ENCODE data around the gene PPP6R1. TPM values are rescaled to one million over a fixed set of nuclear protein-coding genes. Genes with fewer than 3 reads are reported as not detected.
A peak's percentile ranks its signal among the peaks of the same experiment; 100 is the strongest.
"Not testable (repeated sequence)": the region's sequence is repeated elsewhere in the genome, so short reads cannot be mapped to it uniquely, and the experiment has no call there.

PPP6R1 gene
- total RNA-seq, 2 donors from 2014 or later, result 49.5 to 112 TPM

GRCh38 chr19:55209693-55210472 lies 48.9 kb downstream of the PPP6R1 start:
- Histone ChIP-seq H3K27ac (no peak overlapping the region), H3K27me3 (replicated peaks; ENCODE audit: insufficient read depth) (peaks cover 4% of the 10 kb centered on the region), H3K4me3 (no peak overlapping the region), H3K36me3 (no peaks in the 10 kb centered on the region), H3K9me3 (no peaks in the 10 kb centered on the region), H3K4me1 (replicated peaks) (no peaks in the 10 kb centered on the region)
- no peak for DNase-seq (ENCODE audit: low spot score)
- 58% methylated on average over 17 of the region's 17 CpGs for WGBS
- intact Hi-C loops (cut with DNase I), result no loop called here
- TF ChIP-seq POLR2A (IDR thresholded peaks at IDR 0.05), result no peak
- TF ChIP-seq CTCF (IDR thresholded peaks at IDR 0.05), result no peak
- no peak for TF ChIP-seq POLR2AphosphoS5 (IDR thresholded peaks at IDR 0.05)

DNA sequence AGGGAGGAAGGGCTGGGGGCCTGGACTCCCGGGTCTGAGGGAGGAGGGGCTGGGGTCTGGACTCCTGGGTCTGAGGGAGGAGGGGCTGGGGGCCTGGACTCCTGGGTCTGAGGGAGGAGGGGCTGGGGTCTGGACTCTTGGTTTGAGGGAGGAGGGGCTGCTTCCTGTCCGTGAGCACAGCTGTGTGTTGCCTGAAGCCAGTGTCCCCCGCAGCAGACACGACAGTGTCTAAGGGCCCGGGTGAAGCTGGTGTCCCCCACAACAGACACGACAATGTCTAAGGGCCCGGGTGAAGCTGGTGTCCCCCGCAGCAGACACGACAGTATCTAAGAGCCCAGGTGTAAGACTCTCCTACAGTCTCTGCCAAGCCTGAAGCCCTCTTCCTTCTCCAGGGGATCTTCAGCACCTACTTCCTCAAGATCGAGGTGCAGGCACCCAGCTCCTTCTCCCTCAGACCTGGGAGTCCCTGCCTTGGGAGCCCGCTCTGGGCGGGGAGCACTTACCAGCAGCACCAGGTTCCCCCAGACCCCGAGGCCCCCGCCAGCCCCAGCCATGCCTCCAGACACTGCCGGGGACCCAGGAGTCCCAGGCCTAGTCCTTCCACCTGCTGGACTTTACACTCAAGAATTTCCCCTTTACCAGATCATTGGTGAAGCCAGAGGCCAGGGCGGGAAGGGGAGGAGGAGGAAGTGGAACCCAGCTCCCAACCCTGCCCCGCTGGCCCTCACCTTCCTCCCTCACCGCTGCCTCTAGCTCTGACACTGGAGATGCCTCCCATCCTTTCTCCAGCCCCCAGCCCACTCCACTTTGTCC lies 49.7 kb downstream of the PPP6R1 start, which contains the start of gene PTPRH:
Gene PTPRH, minus strand, starts transcription at position 622 of the 813 bp plus-strand sequence. Its CDS starts 68 bp downstream, at position 554.
- no peaks in the 10 kb centered on the region for H3K9me3 ChIP-seq
- WGBS, result 59% methylated on average over 17 of the region's 18 CpGs

GRCh38 chr19:55206664-55207500 lies 51.9 kb downstream of the PPP6R1 start:
- no peak for DNase-seq (ENCODE audit: low spot score)
- TF ChIP-seq CTCF (IDR thresholded peaks at IDR 0.05), result no peak
- no peak for TF ChIP-seq POLR2AphosphoS5 (IDR thresholded peaks at IDR 0.05)
- peak; percentile 66 for TF ChIP-seq POLR2A (IDR thresholded peaks at IDR 0.05)

More for the DNA sequence above, 49.7 kb downstream of the PPP6R1 start, which contains the start of gene PTPRH:
- H3K27ac ChIP-seq, result no peak within 1 kb of the TSS
- H3K4me3 ChIP-seq, result no peak within 1 kb of the TSS
- H3K4me1 ChIP-seq (replicated peaks), result no peaks in the 10 kb centered on the region
- TF ChIP-seq CTCF (IDR thresholded peaks at IDR 0.05) (no peak), POLR2AphosphoS5 (IDR thresholded peaks at IDR 0.05) (no peak), POLR2A (IDR thresholded peaks at IDR 0.05) (no peak)
- no peaks in the 10 kb centered on the region for H3K27me3 ChIP-seq (replicated peaks; ENCODE audit: insufficient read depth)
- intact Hi-C loops (cut with DNase I), result no loop called here
- no peak for DNase-seq (ENCODE audit: low spot score)
- H3K36me3 ChIP-seq, result no peaks in the 10 kb centered on the region

DNA sequence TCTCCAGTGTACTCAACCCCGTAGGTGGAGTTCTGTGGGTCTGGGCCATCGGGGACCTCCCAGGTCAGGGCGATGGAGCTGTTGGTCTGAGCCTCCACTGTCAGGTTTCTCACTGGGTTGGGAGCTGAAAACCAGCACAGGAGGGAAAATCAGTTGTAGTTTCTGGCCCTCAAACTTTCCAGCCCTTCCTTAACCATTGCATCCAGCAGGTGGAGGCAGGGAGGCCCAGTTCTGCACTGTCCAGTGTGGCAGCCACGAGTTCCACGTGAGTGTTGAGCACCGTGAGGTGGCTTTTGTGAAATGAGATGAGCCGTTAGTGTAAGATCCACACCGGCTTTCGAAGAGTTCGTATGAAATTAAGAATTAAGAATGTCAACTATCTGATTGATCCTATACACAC lies 56.6 kb downstream of the PPP6R1 start:
- H3K4me1 ChIP-seq (replicated peaks); H3K27me3 ChIP-seq (replicated peaks; ENCODE audit: insufficient read depth); H3K27ac ChIP-seq; intact Hi-C loops (cut with DNase I); H3K36me3 ChIP-seq; H3K9me3 ChIP-seq; DNase-seq (ENCODE audit: low spot score); H3K4me3 ChIP-seq: not testable (repeated sequence)
- 68% methylated on average over 10 of the region's 10 CpGs for WGBS

More at GRCh38 chr19:55206664-55207500, 51.9 kb downstream of the PPP6R1 start:
- Histone ChIP-seq H3K4me3 (no peak overlapping the region), H3K36me3 (no peaks in the 10 kb centered on the region), H3K4me1 (replicated peaks) (no peaks in the 10 kb centered on the region), H3K27ac (no peak overlapping the region), H3K9me3 (no peaks in the 10 kb centered on the region), H3K27me3 (replicated peaks; ENCODE audit: insufficient read depth) (no peaks in the 10 kb centered on the region)
- intact Hi-C loops (cut with DNase I), result no loop called here
- 33% methylated on average over 28 of the region's 29 CpGs for WGBS
